AG09309 (cell line): Measurements from ENCODE around the gene HBQ1.

Experiments
- DNase-seq: peaks from one replicate; pipeline ENCODE4 v3.0.0-alpha.2; 2010; ENCODE audit warnings: low read depth
- H3K4me3 ChIP-seq: 2 replicates; pipeline ENCODE4 v1.5.1; 2011; ENCODE audit warnings: mild to moderate bottlenecking, low read depth, low read length, moderate library complexity; ENCODE audit not compliant: control insufficient read depth
- TF ChIP-seq, protein P1 (sequence below): IDR thresholded peaks from 2 replicates; pipeline ENCODE4 v1.5.1; 2011; ENCODE audit warnings: mild to moderate bottlenecking, low read depth, low read length, inconsistent platforms; ENCODE audit not compliant: insufficient read depth, control insufficient read depth; ENCODE audit errors: missing control alignments

Gene HBQ1

GRCh38 chr16:188674-189073 is 8.4 kb downstream of the HBQ1 start:
- TF ChIP-seq, protein P1, sequence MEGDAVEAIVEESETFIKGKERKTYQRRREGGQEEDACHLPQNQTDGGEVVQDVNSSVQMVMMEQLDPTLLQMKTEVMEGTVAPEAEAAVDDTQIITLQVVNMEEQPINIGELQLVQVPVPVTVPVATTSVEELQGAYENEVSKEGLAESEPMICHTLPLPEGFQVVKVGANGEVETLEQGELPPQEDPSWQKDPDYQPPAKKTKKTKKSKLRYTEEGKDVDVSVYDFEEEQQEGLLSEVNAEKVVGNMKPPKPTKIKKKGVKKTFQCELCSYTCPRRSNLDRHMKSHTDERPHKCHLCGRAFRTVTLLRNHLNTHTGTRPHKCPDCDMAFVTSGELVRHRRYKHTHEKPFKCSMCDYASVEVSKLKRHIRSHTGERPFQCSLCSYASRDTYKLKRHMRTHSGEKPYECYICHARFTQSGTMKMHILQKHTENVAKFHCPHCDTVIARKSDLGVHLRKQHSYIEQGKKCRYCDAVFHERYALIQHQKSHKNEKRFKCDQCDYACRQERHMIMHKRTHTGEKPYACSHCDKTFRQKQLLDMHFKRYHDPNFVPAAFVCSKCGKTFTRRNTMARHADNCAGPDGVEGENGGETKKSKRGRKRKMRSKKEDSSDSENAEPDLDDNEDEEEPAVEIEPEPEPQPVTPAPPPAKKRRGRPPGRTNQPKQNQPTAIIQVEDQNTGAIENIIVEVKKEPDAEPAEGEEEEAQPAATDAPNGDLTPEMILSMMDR: no peak
- no peak for DNase-seq

GRCh38 chr16:189604-190186 is 9.4 kb downstream of the HBQ1 start:
- no peak overlapping the region for H3K4me3 ChIP-seq
- TF ChIP-seq, protein P1: no peak
- no peak for DNase-seq

More at GRCh38 chr16:188674-189073, 8.4 kb downstream of the HBQ1 start:
- no peak overlapping the region for H3K4me3 ChIP-seq

DNA sequence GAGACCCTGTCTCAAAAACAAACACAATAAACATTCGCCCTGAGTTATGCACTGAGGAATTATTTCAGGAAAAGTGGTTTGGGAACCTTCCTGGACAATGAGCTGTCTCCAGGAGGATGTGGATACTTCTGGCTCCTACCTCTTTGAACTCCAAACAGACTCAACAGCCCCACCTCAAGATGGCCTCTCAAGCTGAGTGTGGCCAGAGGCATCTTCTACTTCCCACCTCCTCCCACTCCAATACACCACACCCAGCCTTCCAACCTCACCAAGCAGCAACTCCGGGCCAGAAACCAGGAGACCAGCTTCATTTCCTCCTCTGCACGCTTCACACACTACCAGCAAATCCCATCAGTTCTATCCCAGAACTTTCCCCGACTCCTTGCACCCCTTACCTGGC is 11.6 kb downstream of the HBQ1 start:
- no peak for DNase-seq
- TF ChIP-seq, protein P1: no peak

DNA sequence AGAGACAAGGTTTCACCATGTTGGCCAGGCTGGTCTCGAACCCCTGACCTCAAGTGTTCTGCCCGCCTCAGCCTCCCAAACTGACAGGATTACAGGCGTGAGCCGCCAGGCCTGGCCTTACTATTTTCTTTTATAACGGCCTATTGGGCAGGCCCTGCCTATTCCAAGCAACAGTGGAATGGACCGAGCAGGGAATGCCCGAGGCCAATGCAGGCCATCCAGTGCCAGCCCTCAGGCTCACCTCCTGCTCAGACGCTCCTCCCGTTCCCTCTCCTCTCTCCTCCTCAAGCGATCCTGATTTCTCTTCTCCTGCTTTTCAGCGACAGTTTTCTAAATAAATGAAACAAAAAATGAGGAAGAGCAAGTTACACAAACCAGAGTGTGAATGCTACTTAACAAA is 12.4 kb downstream of the HBQ1 start:
- TF ChIP-seq, protein P1: no peak
- no peak for DNase-seq
- H3K4me3 ChIP-seq: no peak overlapping the region

More for the DNA sequence above, 11.6 kb downstream of the HBQ1 start:
- no peak overlapping the region for H3K4me3 ChIP-seq

DNA sequence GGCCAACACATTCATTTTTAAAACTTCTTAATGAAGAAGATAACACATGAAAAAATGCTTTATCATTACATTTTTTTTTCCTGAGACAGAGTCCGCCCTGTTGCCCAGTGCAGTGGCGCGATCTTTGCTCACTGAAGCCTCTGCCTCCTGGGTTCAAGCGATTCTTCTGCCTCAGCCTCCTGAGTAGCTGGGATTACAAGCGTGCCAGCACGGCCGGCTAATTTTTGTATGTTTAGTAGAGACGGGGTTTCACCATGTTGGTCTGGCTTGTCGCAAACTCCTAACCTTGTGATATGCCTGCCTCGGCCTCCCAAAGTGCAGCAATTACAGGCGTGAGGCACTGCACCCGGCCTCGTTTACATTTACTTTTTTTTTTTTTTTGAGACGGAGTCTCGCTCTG is 13.2 kb downstream of the HBQ1 start:
- TF ChIP-seq, protein P1: no peak
- no peak overlapping the region for H3K4me3 ChIP-seq
- no peak for DNase-seq

GRCh38 chr16:194516-194915 is 14.3 kb downstream of the HBQ1 start:
- no peak for DNase-seq
- H3K4me3 ChIP-seq: no peak overlapping the region
- TF ChIP-seq, protein P1: no peak
